ENCODE data around the gene SLC6A18. TPM values are rescaled to one million over a fixed set of nuclear protein-coding genes. Genes with fewer than 3 reads are reported as not detected.

The SLC6A18 gene
- total and polyA plus RNA-seq, 8 donors, result 0.14 TPM; not detected in 7

DNA sequence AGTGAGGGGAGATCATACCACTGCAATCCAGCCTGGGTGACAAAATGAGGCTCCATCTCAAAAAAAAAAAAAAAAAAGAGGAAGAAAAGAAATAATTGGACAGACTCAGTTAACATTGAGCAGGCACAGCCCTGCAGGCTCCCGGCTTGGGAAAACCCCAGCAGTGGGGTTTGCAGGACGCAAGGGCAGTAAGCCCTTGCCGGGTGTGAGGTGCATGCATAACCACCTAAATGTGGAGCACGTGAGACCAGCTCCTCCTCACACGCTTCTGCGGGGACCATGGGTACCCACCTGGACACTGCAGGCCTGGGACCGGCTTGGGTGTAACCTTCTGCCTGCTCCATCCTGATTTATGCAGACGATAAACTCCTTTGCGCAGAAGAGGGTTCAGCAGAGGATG, 4.8 kb upstream of the SLC6A18 start:
- H3K4me3 ChIP-seq, result no peak overlapping the region
- peak in 1 of 6 donors; percentile 29 for DNase-seq
- no peaks in the 10 kb centered on the region for H3K4me1 ChIP-seq
- FAIRE-seq, result no peak
- no peak overlapping the region for H3K27ac ChIP-seq
- H3K36me3 ChIP-seq, result no peaks in the 10 kb centered on the region
- TF ChIP-seq, protein P1, sequence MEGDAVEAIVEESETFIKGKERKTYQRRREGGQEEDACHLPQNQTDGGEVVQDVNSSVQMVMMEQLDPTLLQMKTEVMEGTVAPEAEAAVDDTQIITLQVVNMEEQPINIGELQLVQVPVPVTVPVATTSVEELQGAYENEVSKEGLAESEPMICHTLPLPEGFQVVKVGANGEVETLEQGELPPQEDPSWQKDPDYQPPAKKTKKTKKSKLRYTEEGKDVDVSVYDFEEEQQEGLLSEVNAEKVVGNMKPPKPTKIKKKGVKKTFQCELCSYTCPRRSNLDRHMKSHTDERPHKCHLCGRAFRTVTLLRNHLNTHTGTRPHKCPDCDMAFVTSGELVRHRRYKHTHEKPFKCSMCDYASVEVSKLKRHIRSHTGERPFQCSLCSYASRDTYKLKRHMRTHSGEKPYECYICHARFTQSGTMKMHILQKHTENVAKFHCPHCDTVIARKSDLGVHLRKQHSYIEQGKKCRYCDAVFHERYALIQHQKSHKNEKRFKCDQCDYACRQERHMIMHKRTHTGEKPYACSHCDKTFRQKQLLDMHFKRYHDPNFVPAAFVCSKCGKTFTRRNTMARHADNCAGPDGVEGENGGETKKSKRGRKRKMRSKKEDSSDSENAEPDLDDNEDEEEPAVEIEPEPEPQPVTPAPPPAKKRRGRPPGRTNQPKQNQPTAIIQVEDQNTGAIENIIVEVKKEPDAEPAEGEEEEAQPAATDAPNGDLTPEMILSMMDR (IDR thresholded peaks at IDR 0.05), result no peak
- no peak for ATAC-seq
- H3K9me3 ChIP-seq, result no peaks in the 10 kb centered on the region
- WGBS, 2 donors, result 76 to 81% methylated on average over 9 of the region's 9 CpGs
- H3K27me3 ChIP-seq, result no peaks in the 10 kb centered on the region
- intact Hi-C loops (cut with DNase I), result no loop called here

DNA sequence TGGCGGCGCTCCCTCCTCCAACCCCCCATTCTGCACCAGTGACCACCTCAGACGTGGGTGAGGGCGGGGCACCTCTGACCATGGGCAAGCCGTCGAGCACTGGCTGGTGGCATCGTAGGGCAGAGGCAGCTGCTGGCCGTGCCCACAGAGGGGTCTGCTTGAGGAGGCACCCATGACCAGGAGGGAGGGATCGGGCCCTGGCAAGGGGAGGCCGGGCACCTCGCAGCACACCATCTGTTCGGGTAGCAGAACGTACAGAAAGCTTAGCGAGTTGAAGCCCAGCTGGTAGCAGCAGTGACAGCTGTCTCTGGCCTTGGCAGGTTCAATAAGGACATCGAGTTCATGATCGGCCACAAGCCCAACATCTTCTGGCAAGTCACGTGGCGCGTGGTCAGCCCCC, 4.3 kb upstream of the SLC6A18 start:
- no peak for FAIRE-seq

DNA sequence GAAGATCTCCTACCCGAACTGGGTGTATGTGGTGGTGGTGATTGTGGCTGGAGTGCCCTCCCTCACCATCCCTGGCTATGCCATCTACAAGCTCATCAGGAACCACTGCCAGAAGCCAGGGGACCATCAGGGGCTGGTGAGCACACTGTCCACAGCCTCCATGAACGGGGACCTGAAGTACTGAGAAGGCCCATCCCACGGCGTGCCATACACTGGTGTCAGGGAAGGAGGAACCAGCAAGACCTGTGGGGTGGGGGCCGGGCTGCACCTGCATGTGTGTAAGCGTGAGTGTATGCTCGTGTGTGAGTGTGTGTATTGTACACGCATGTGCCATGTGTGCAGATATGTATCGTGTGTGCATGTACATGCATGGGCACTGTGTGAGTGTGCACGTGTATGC, 3.5 kb upstream of the SLC6A18 start:
- no peak for ATAC-seq
- DNase-seq, result peak in 1 of 6 donors; percentile 49
- Histone ChIP-seq H3K27me3 (no peaks in the 10 kb centered on the region), H3K4me3 (no peak overlapping the region), H3K4me1 (no peaks in the 10 kb centered on the region), H3K9me3 (no peaks in the 10 kb centered on the region), H3K27ac (no peak overlapping the region), H3K36me3 (no peaks in the 10 kb centered on the region)
- TF ChIP-seq, protein P1 (IDR thresholded peaks at IDR 0.05), result no peak
- 78 to 89% methylated on average over 10 of the region's 10 CpGs for WGBS, 2 donors
- intact Hi-C loops (cut with DNase I), result no loop called here
- FAIRE-seq, result no peak

More for the DNA sequence above, 4.3 kb upstream of the SLC6A18 start:
- DNase-seq (peak in 1 of 6 donors; percentile 52), ATAC-seq (no peak)
- no peaks in the 10 kb centered on the region for H3K9me3 ChIP-seq
- TF ChIP-seq, protein P1 (IDR thresholded peaks at IDR 0.05), result no peak
- no peak overlapping the region for H3K4me3 ChIP-seq
- intact Hi-C loops (cut with DNase I), result no loop called here
- WGBS, 2 donors, result 69 to 73% methylated on average over 19 of the region's 19 CpGs
- H3K4me1 ChIP-seq, result no peaks in the 10 kb centered on the region
- no peaks in the 10 kb centered on the region for H3K36me3 ChIP-seq
- no peaks in the 10 kb centered on the region for H3K27me3 ChIP-seq
- no peak overlapping the region for H3K27ac ChIP-seq

DNA sequence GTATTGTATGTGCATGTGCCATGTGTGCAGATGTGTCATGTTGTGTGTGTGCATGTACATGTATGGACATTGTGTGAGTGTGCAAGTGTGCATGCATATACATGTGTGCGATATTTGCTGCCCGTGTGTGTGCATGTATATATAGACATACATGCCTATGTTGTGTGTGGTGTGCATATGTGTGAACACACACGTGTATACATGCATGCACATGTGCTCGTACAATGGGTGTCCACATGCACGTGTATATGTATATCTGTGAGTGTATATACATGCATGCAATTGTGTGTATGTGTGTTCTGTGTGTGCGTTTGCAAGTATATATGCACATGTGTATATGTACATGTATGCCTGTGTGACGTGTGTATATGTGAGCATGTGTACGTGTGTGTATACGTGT, 3.0 kb upstream of the SLC6A18 start:
- Histone ChIP-seq H3K4me3 (no peak overlapping the region), H3K9me3 (no peaks in the 10 kb centered on the region), H3K4me1 (no peaks in the 10 kb centered on the region), H3K27ac (no peak overlapping the region), H3K27me3 (no peaks in the 10 kb centered on the region), H3K36me3 (no peaks in the 10 kb centered on the region)
- ATAC-seq (no peak), FAIRE-seq (no peak), DNase-seq (no peak)
- 76 to 81% methylated on average over 9 of the region's 9 CpGs for WGBS, 2 donors
- intact Hi-C loops (cut with DNase I), result no loop called here
- TF ChIP-seq, protein P1 (IDR thresholded peaks at IDR 0.05), result no peak

DNA sequence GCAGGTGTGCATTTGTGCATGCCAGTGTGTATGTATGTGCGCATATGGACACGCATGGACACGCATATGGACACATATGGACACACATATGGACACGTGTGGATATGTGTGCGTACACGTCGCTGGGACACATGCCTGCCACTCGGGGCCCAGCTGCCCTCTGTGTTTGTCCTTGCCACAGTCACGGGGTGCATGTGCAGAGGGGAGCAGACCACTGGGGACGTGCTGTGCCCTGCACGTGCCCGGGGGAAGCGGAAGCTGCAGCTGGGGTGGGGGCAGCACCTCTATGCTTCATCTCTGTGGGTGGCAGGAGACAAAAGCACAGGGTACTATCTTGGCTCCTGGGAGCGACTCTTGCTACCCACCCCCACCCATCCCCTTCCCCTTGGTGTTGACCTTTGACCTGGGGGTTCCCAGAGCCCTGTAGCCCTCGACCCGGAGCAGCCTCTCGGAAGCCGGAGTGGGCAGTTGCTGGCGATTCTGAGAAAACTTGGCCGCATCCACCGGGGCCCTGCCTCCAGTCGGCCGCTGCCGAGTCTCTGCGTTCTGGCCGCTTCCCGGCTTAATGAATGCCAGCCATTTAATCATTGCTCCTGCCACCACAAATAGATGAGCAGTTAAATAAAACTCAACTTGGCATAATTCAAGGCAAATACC, 2.4 kb upstream of the SLC6A18 start:
- Histone ChIP-seq H3K9me3 (no peaks in the 10 kb centered on the region), H3K4me3 (no peak overlapping the region), H3K36me3 (no peaks in the 10 kb centered on the region), H3K27ac (no peak overlapping the region), H3K27me3 (no peaks in the 10 kb centered on the region), H3K4me1 (no peaks in the 10 kb centered on the region)
- TF ChIP-seq, protein P1 (IDR thresholded peaks at IDR 0.05), result no peak
- 58 to 62% methylated on average over 27 of the region's 27 CpGs for WGBS, 2 donors
- intact Hi-C loops (cut with DNase I), result no loop called here
- no peak for FAIRE-seq
- peak in 1 of 4 donors; percentile 30 for ATAC-seq
- peak in 1 of 6 donors; percentile 68 for DNase-seq

All from pancreas (tissue), 10 donors.